H9 (cell line): Measurements from ENCODE around the gene FAM3D. TPM values are rescaled to one million over a fixed set of nuclear protein-coding genes. Genes with fewer than 3 reads are reported as not detected.
A peak's percentile ranks its signal among the peaks of the same experiment; 100 is the strongest.

ENCODE experiments used
- DNase-seq: peaks from one replicate; pipeline ENCODE4 v3.0.0-alpha.2; 2017
- H2AFZ ChIP-seq: one replicate; pipeline ENCODE4 v1.6.1; 2013; ENCODE audit warnings: mild to moderate bottlenecking, low read length, control low read depth, moderate library complexity
- H2AK5ac ChIP-seq: 2 replicates; pipeline ENCODE4 v1.6.1; 2013; ENCODE audit warnings: low read length, control low read depth, mixed read lengths; ENCODE audit not compliant: insufficient read length
- H2BK120ac ChIP-seq: one replicate; pipeline ENCODE4 v1.6.1; 2013; ENCODE audit warnings: low read depth, mild to moderate bottlenecking, low read length, control low read depth, inconsistent platforms; ENCODE audit not compliant: poor library complexity, severe bottlenecking
- H2BK12ac ChIP-seq: 2 replicates; pipeline ENCODE4 v1.6.1; 2013; ENCODE audit warnings: low read length, control low read depth, mixed read lengths, low read depth; ENCODE audit not compliant: insufficient read length
- H2BK15ac ChIP-seq: 2 replicates; pipeline ENCODE4 v1.6.1; 2013; ENCODE audit warnings: low read depth, low read length, control low read depth
- H2BK20ac ChIP-seq: one replicate; pipeline ENCODE4 v1.6.1; 2013; ENCODE audit warnings: low read depth, mild to moderate bottlenecking, low read length, control low read depth, inconsistent platforms; ENCODE audit not compliant: poor library complexity, severe bottlenecking
- H2BK5ac ChIP-seq: 2 replicates; pipeline ENCODE4 v1.6.1; 2013; ENCODE audit warnings: low read length, control low read depth, mixed read lengths; ENCODE audit not compliant: insufficient read length
- H3K14ac ChIP-seq: 2 replicates; pipeline ENCODE4 v1.6.1; 2013; ENCODE audit warnings: low read length, control low read depth; ENCODE audit not compliant: insufficient read depth
- H3K18ac ChIP-seq: 2 replicates; pipeline ENCODE4 v1.6.1; 2013; ENCODE audit warnings: low read depth, mild to moderate bottlenecking, mixed read lengths, low read length, control low read depth; ENCODE audit not compliant: insufficient read length
- H3K23ac ChIP-seq: 2 replicates; pipeline ENCODE4 v1.6.1; 2013; ENCODE audit warnings: low read length, control low read depth, mixed read lengths, low read depth; ENCODE audit not compliant: insufficient read length
- H3K23me2 ChIP-seq: 2 replicates; pipeline ENCODE4 v1.6.1; 2013; ENCODE audit warnings: low read depth, mild to moderate bottlenecking, mixed read lengths, low read length, control low read depth; ENCODE audit not compliant: insufficient read length, poor library complexity, severe bottlenecking
- H3K27ac ChIP-seq: 2 replicates; pipeline ENCODE4 v1.5.1; 2013; ENCODE audit warnings: low read length, control low read depth, mixed read lengths, low read depth; ENCODE audit not compliant: insufficient read length
- H3K27me3 ChIP-seq: 2 replicates; pipeline ENCODE4 v1.6.1; 2013; ENCODE audit warnings: low read length, control low read depth, inconsistent platforms; ENCODE audit not compliant: insufficient read depth
- H3K4ac ChIP-seq: 2 replicates; pipeline ENCODE4 v1.6.1; 2013; ENCODE audit warnings: low read depth, mild to moderate bottlenecking, control low read depth, inconsistent platforms, low read length, moderate library complexity
- H3K4me1 ChIP-seq: 2 replicates; pipeline ENCODE4 v1.6.1; 2013; ENCODE audit warnings: low read length, control low read depth, inconsistent platforms; ENCODE audit not compliant: insufficient read depth
- H3K4me2 ChIP-seq: 2 replicates; pipeline ENCODE4 v1.6.1; 2013; ENCODE audit warnings: low read length, control low read depth, mixed read lengths; ENCODE audit not compliant: insufficient read length, insufficient read depth
- H3K56ac ChIP-seq: 2 replicates; pipeline ENCODE4 v1.6.1; 2013; ENCODE audit warnings: low read depth, mild to moderate bottlenecking, mixed read lengths, low read length, control low read depth; ENCODE audit not compliant: insufficient read length
- H3K79me1 ChIP-seq: 2 replicates; pipeline ENCODE4 v1.6.1; 2013; ENCODE audit warnings: low read depth, mild to moderate bottlenecking, moderate library complexity, low read length, control low read depth, inconsistent platforms; ENCODE audit not compliant: insufficient read depth, poor library complexity, severe bottlenecking
- H3K79me2 ChIP-seq: 2 replicates; pipeline ENCODE4 v1.6.1; 2013; ENCODE audit warnings: low read length, control low read depth, inconsistent platforms; ENCODE audit not compliant: insufficient read depth
- H3K9ac ChIP-seq: 2 replicates; pipeline ENCODE4 v1.6.1; 2013; ENCODE audit warnings: low read length, control low read depth, mixed read lengths; ENCODE audit not compliant: insufficient read length; ENCODE audit errors: extremely low read depth
- H3K9me3 ChIP-seq: one replicate; pipeline ENCODE4 v1.6.1; 2013; ENCODE audit warnings: low read depth, low read length, inconsistent platforms; ENCODE audit not compliant: control insufficient read depth
- H3T11ph ChIP-seq: one replicate; pipeline ENCODE4 v1.6.1; 2013; ENCODE audit warnings: mild to moderate bottlenecking, low read length, control low read depth, inconsistent platforms
- H4K20me1 ChIP-seq: one replicate; pipeline ENCODE4 v1.6.1; 2013; ENCODE audit not compliant: control insufficient read depth, insufficient read length, insufficient read depth
- H4K5ac ChIP-seq: 2 replicates; pipeline ENCODE4 v1.6.1; 2013; ENCODE audit warnings: low read depth, mild to moderate bottlenecking, mixed read lengths, low read length, control low read depth; ENCODE audit not compliant: insufficient read length
- H4K8ac ChIP-seq: replicated peaks from 2 replicates; pipeline ENCODE4 v1.6.1; 2013; ENCODE audit warnings: low read length, control low read depth, mixed read lengths, low read depth; ENCODE audit not compliant: insufficient read length
- H4K91ac ChIP-seq: 2 replicates; pipeline ENCODE4 v1.6.1; 2013; ENCODE audit warnings: low read depth, mild to moderate bottlenecking, moderate library complexity, mixed read lengths, low read length, control low read depth; ENCODE audit not compliant: insufficient read length
- H3K27ac Mint-ChIP-seq, 3 experiments: 2 replicates in 2 of 3; 3 replicates in 1 of 3; pipeline ENCODE4 v1.8.0; 2020 to 2021; ENCODE audit warnings: mixed read lengths in 3 of 3, mild to moderate bottlenecking in 1 of 3, moderate library complexity in 1 of 3
- H3K27me3 Mint-ChIP-seq: 2 replicates; pipeline ENCODE4 v1.8.0; 2021; ENCODE audit warnings: low read depth, mild to moderate bottlenecking, moderate library complexity, mixed read lengths
- H3K36me3 Mint-ChIP-seq, 3 experiments: 2 replicates in 2 of 3; 3 replicates in 1 of 3; pipeline ENCODE4 v1.8.0; 2020 to 2021; ENCODE audit warnings: low read depth in 3 of 3, mixed read lengths in 3 of 3; ENCODE audit not compliant: insufficient read depth in 1 of 3
- H3K4me1 Mint-ChIP-seq, 2 experiments: 2 replicates each; pipeline ENCODE4 v1.8.0; 2020; ENCODE audit warnings: mixed read lengths in 2 of 2
- H3K4me3 Mint-ChIP-seq, 2 experiments: 2 replicates in 1 of 2; 3 replicates in 1 of 2; pipeline ENCODE4 v1.8.0; 2020 to 2021; ENCODE audit warnings: mild to moderate bottlenecking in 2 of 2, mixed read lengths in 2 of 2, moderate library complexity in 1 of 2
- H3K9me3 Mint-ChIP-seq, 2 experiments: 2 replicates in 1 of 2; 3 replicates in 1 of 2; pipeline ENCODE4 v1.8.0; 2020; ENCODE audit warnings: mild to moderate bottlenecking in 2 of 2, mixed read lengths in 2 of 2, moderate library complexity in 1 of 2
- CTCF ChIP-seq: fragments of 200-600 bp; sonication (generic); conservative IDR thresholded peaks from 3 replicates; pipeline ENCODE4 v1.8.0; 2021; ENCODE audit warnings: antibody characterized with exemption, mild to moderate bottlenecking
- WGBS: extraction: QIAGEN DNeasy Blood & Tissue Kit; methylation state at CpG from one replicate; pipeline ENCODE4 v1.1.7; 2013; ENCODE audit warnings: missing lambda C conversion rate, low lambda C conversion rate, mixed read lengths; ENCODE audit not compliant: insufficient read length; ENCODE audit errors: extremely low coverage; 5-methylcytosine and 5-hydroxymethylcytosine counted together
- total RNA-seq: library from RNA; stranded (reverse); gene quantifications from 2 replicates; pipeline ENCODE4 v1.2.1, GENCODE V29; 2021

FAM3D gene
- total RNA-seq, 1 experiment from 2014 or later = not detected

GRCh38 chr3:58635371-58636285, 30.9 kb downstream of the FAM3D start:
- H2BK120ac ChIP-seq = no peak overlapping the region
- no peak overlapping the region for H2BK12ac ChIP-seq
- WGBS = no CpG with 5 or more reads among the region's 24 CpGs
- H3K27ac ChIP-seq = no peak overlapping the region
- H3K27me3 ChIP-seq = peaks cover 10% of the 10 kb centered on the region; the same call in 1 of the 2 replicates
- H3K27ac Mint-ChIP-seq = no peak overlapping the region
- no peak overlapping the region for H3K23ac ChIP-seq
- H3K23me2 ChIP-seq = no peaks in the 10 kb centered on the region
- no peaks in the 10 kb centered on the region for H3K79me1 ChIP-seq
- no peak overlapping the region for H4K5ac ChIP-seq
- no peak overlapping the region for H4K91ac ChIP-seq
- no peak overlapping the region for H3K56ac ChIP-seq
- H3K18ac ChIP-seq = no peak overlapping the region
- H3K9me3 ChIP-seq = no peaks in the 10 kb centered on the region
- H3K4me2 ChIP-seq = no peak overlapping the region
- DNase-seq = peak; percentile 37
- H3K4me1 Mint-ChIP-seq = peaks cover 7 to 16% of the 10 kb centered on the region in 2 experiments
- no peak for TF ChIP-seq CTCF
- peaks cover 100% of the 10 kb centered on the region for H3K27me3 Mint-ChIP-seq
- no peak overlapping the region for H2BK5ac ChIP-seq
- H2AFZ ChIP-seq = no peak overlapping the region
- no peak overlapping the region for H2AK5ac ChIP-seq
- H3K4ac ChIP-seq = no peak overlapping the region
- H3K14ac ChIP-seq = no peak overlapping the region
- H3K4me3 Mint-ChIP-seq = no peak overlapping the region
- H3K36me3 Mint-ChIP-seq = no peaks in the 10 kb centered on the region
- no peak overlapping the region for H4K8ac ChIP-seq
- no peak overlapping the region for H3K9ac ChIP-seq
- peaks cover 0 to 4% of the 10 kb centered on the region in 2 experiments; a peak in 2 of 5 replicates for H3K9me3 Mint-ChIP-seq
- H2BK15ac ChIP-seq = no peak overlapping the region
- no peak overlapping the region for H3T11ph ChIP-seq
- H4K20me1 ChIP-seq = no peaks in the 10 kb centered on the region
- H2BK20ac ChIP-seq = no peak overlapping the region
- H3K4me1 ChIP-seq = no peaks in the 10 kb centered on the region
- no peaks in the 10 kb centered on the region for H3K79me2 ChIP-seq
